ENCODE results near the gene CFAP92.

DNA sequence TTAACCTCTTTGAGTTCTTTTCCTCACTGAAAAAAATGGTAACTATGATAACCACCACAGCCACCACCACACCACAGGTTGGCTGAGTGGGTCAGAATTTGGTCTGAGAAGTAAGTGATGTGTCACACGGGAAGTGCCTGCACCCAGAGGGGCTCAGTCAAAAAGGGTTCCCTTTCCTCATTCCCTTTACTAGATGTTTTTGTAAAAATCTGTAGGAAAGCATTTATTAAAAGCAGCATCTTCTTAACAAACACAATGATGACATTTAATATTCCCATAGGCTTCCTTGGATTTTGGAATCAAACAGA is 23.2 kb downstream of the CFAP92 start:
- TF ChIP-seq, protein P1, sequence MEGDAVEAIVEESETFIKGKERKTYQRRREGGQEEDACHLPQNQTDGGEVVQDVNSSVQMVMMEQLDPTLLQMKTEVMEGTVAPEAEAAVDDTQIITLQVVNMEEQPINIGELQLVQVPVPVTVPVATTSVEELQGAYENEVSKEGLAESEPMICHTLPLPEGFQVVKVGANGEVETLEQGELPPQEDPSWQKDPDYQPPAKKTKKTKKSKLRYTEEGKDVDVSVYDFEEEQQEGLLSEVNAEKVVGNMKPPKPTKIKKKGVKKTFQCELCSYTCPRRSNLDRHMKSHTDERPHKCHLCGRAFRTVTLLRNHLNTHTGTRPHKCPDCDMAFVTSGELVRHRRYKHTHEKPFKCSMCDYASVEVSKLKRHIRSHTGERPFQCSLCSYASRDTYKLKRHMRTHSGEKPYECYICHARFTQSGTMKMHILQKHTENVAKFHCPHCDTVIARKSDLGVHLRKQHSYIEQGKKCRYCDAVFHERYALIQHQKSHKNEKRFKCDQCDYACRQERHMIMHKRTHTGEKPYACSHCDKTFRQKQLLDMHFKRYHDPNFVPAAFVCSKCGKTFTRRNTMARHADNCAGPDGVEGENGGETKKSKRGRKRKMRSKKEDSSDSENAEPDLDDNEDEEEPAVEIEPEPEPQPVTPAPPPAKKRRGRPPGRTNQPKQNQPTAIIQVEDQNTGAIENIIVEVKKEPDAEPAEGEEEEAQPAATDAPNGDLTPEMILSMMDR (IDR thresholded peaks at IDR 0.05): no peak
- no peak for TF ChIP-seq TCF7L2 (IDR thresholded peaks at IDR 0.05; ENCODE audit: low read depth, low read length)
- TF ChIP-seq, protein P2, sequence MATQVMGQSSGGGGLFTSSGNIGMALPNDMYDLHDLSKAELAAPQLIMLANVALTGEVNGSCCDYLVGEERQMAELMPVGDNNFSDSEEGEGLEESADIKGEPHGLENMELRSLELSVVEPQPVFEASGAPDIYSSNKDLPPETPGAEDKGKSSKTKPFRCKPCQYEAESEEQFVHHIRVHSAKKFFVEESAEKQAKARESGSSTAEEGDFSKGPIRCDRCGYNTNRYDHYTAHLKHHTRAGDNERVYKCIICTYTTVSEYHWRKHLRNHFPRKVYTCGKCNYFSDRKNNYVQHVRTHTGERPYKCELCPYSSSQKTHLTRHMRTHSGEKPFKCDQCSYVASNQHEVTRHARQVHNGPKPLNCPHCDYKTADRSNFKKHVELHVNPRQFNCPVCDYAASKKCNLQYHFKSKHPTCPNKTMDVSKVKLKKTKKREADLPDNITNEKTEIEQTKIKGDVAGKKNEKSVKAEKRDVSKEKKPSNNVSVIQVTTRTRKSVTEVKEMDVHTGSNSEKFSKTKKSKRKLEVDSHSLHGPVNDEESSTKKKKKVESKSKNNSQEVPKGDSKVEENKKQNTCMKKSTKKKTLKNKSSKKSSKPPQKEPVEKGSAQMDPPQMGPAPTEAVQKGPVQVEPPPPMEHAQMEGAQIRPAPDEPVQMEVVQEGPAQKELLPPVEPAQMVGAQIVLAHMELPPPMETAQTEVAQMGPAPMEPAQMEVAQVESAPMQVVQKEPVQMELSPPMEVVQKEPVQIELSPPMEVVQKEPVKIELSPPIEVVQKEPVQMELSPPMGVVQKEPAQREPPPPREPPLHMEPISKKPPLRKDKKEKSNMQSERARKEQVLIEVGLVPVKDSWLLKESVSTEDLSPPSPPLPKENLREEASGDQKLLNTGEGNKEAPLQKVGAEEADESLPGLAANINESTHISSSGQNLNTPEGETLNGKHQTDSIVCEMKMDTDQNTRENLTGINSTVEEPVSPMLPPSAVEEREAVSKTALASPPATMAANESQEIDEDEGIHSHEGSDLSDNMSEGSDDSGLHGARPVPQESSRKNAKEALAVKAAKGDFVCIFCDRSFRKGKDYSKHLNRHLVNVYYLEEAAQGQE (IDR thresholded peaks at IDR 0.05; ENCODE audit: insufficient read depth in 1 of 2, low read depth in 2 of 2, low read length in 1 of 2): no peak
- TF ChIP-seq POLR2AphosphoS5 (IDR thresholded peaks at IDR 0.05; ENCODE audit: low read depth, low read length): no peak
- no peak for TF ChIP-seq SIN3A (IDR thresholded peaks at IDR 0.05; ENCODE audit: borderline replicate concordance, insufficient read depth, low read depth, low read length)

Measured in Panc1 (cell line).